ENCODE data around the gene COL9A3. TPM values are rescaled to one million over a fixed set of nuclear protein-coding genes. Genes with fewer than 3 reads are reported as not detected.

COL9A3 gene
- total and polyA plus RNA-seq, 2 of the 8 experiments (the other 6 are each of a cell fraction or from before 2014, with no cell fraction given): 21.7 to 80.1 TPM

GRCh38 chr20:62888406-62888805 is 71.6 kb downstream of the COL9A3 start:
- Histone ChIP-seq H3K23me2 (ENCODE audit: low read depth, low read length) (no peaks in the 10 kb centered on the region), H4K5ac (ENCODE audit: insufficient read length, low read depth, low read length) (no peak overlapping the region), H3K4me1 (replicated peaks in 1 of 4; ENCODE audit: control insufficient read depth in 3 of 4, insufficient read depth in 4 of 4, low read length in 3 of 4) (peaks cover 0 to 19% (median 9%) of the 10 kb centered on the region in 4 experiments; a peak in 5 of 7 replicates), H2AFZ (ENCODE audit: low read length) (no peak overlapping the region), H2BK15ac (ENCODE audit: low read length) (no peak overlapping the region), H3K14ac (ENCODE audit: insufficient read length) (no peak overlapping the region), H3K79me1 (ENCODE audit: low read depth, low read length) (no peaks in the 10 kb centered on the region), H3K23ac (ENCODE audit: insufficient read length) (no peak overlapping the region), H2BK12ac (ENCODE audit: low read depth, low read length) (no peak overlapping the region), H3K36me3 (ENCODE audit: control insufficient read depth in 2 of 4, insufficient read depth in 4 of 4, low read length in 3 of 4) (peaks cover 43 to 66% (median 52%) of the 10 kb centered on the region in 4 experiments), H3K79me2 (ENCODE audit: control insufficient read depth in 1 of 2, insufficient read depth in 2 of 2, low read length in 2 of 2) (no peaks in the 10 kb centered on the region), H3K4ac (replicated peaks; ENCODE audit: insufficient read length, low read depth, low read length) (no peak overlapping the region), H4K91ac (replicated peaks; ENCODE audit: insufficient read length, low read length) (no peak overlapping the region), H4K8ac (ENCODE audit: extremely low read depth, insufficient read depth, low read length) (no peak overlapping the region), H4K20me1 (replicated peaks in 1 of 2; ENCODE audit: control insufficient read depth in 1 of 2, insufficient read depth in 2 of 2, low read length in 2 of 2) (peaks cover 6 to 12% of the 10 kb centered on the region in 2 experiments), H3K4me3 (ENCODE audit: extremely low read depth in 1 of 4, insufficient read depth in 2 of 4, low read depth in 3 of 4, low read length in 4 of 4) (no peak overlapping the region), H2BK5ac (ENCODE audit: low read depth, low read length) (peak overlapping the region; percentile 18; the same call in 1 of the 2 replicates), H2BK120ac (replicated peaks; ENCODE audit: low read depth, low read length) (no peak overlapping the region), H2AK5ac (ENCODE audit: low read depth, low read length) (no peak overlapping the region), H3K9me3 (ENCODE audit: insufficient read depth in 2 of 2, low read depth in 1 of 2, low read length in 1 of 2) (peaks cover 0 to 3% of the 10 kb centered on the region in 2 experiments; a peak in 1 of 4 replicates), H3K56ac (replicated peaks; ENCODE audit: insufficient read length, low read depth, low read length) (no peak overlapping the region), H3K27ac (ENCODE audit: low read depth, low read length) (no peak overlapping the region), H3K9ac (replicated peaks in 1 of 4; ENCODE audit: extremely low read depth in 1 of 4, low read depth in 3 of 4, low read length in 3 of 4) (no peak overlapping the region; a peak in 1 of 7 replicates), H3K27me3 (replicated peaks in 1 of 4; ENCODE audit: control insufficient read depth in 3 of 4, extremely low read depth in 1 of 4, insufficient read depth in 3 of 4, low read length in 3 of 4) (no peaks in the 10 kb centered on the region), H3K18ac (ENCODE audit: extremely low read depth, low read length) (no peak overlapping the region), H3K4me2 (ENCODE audit: insufficient read depth in 1 of 2, low read depth in 2 of 2, low read length in 2 of 2) (no peak overlapping the region), H2BK20ac (ENCODE audit: low read length) (no peak overlapping the region)
- CTCF ChIA-PET (ENCODE audit: partially characterized antibody): interaction anchor here (1.4 to 6.4 kb wide), 6 partner anchors 12 to 120 kb away, joined by 4 to 56 read pairs (median 6); no protein-coding TSS in a partner anchor
- POLR2A ChIA-PET (ENCODE audit: partially characterized antibody): interaction anchor here (2.5 to 8.5 kb wide), 3 partner anchors 12 to 49 kb away, joined by 14 to 88 read pairs (median 35); partner anchors contain the start of gene GID8
- 92% methylated on average over 16 of the region's 16 CpGs; no CpG with 5 or more reads in 1 of the 2 experiments for WGBS, 2 experiments (ENCODE audit: extremely low coverage in 1 of 2, insufficient coverage in 1 of 2, insufficient read length in 1 of 2, insufficient replicate concordance in 2 of 2, low coverage in 1 of 2, low lambda C conversion rate in 2 of 2, missing lambda C conversion rate in 1 of 2)
- DNase-seq (ENCODE audit: low read depth in 1 of 2, low spot score in 2 of 2): no peak
- no peak for FAIRE-seq
- TF ChIP-seq ASH2L (IDR thresholded peaks at IDR 0.05; ENCODE audit: low read length) (no peak), BRCA1 (IDR thresholded peaks at IDR 0.05; ENCODE audit: low read depth, low read length) (no peak), TCF12 (IDR thresholded peaks at IDR 0.05; ENCODE audit: low read depth, low read length) (no peak)

All from H1 (cell line).